Kidney (tissue), 14 donors: ENCODE results near the gene PMFBP1. TPM values are rescaled to one million over a fixed set of nuclear protein-coding genes. Genes with fewer than 3 reads are reported as not detected.

Experiments
- DNase-seq, 5 donors: peaks; one replicate each; pipeline ENCODE4 v3.0.0-alpha.2; 2013 to 2020
- FAIRE-seq: peaks from 2 replicates; lab custom pipeline; 2012; peaks lifted over from hg19 to GRCh38; lab: Jason Lieb, UNC
- H3K27ac ChIP-seq, 2 donors: one replicate each; pipeline ENCODE4 v1.7.0; 2013; ENCODE audit warnings: low read depth in 2 of 2, low read length in 2 of 2, inconsistent platforms in 1 of 2
- H3K27me3 ChIP-seq: one replicate; pipeline ENCODE4 v1.7.1; 2013; ENCODE audit warnings: low read length, inconsistent platforms; ENCODE audit not compliant: control insufficient read depth, insufficient read depth
- H3K36me3 ChIP-seq, 3 donors: one replicate each; pipeline versions ENCODE4 v1.7.0 to v1.7.1; 2013; ENCODE audit warnings: low read length in 3 of 3, control low read depth in 1 of 3, inconsistent platforms in 1 of 3; ENCODE audit not compliant: insufficient read depth in 3 of 3, control insufficient read depth in 2 of 3
- H3K4me1 ChIP-seq, 3 donors: one replicate each; pipeline versions ENCODE4 v1.7.0 to v1.7.1; 2013; ENCODE audit warnings: low read length in 3 of 3, inconsistent platforms in 1 of 3, low read depth in 1 of 3; ENCODE audit not compliant: control insufficient read depth in 2 of 3, insufficient read depth in 2 of 3
- H3K4me3 ChIP-seq, 3 donors: one replicate each; pipeline versions ENCODE4 v1.7.0 to v1.8.1; 2013; ENCODE audit warnings: low read length in 3 of 3, control low read depth in 1 of 3, inconsistent platforms in 1 of 3
- H3K9ac ChIP-seq, 3 donors: one replicate each; pipeline versions ENCODE4 v1.7.0 to v1.7.1; 2013; ENCODE audit warnings: low read length in 3 of 3, control low read depth in 1 of 3, inconsistent platforms in 1 of 3
- H3K9me3 ChIP-seq, 3 donors: one replicate each; pipeline versions ENCODE4 v1.7.0 to v1.7.1; 2013; ENCODE audit warnings: low read length in 3 of 3, control low read depth in 1 of 3, inconsistent platforms in 1 of 3; ENCODE audit not compliant: control insufficient read depth in 2 of 3, insufficient read depth in 1 of 3
- intact Hi-C: fragments of 100-400 bp; cut with DNase I; formaldehyde crosslinking; loops from one replicate; pipeline ENCODE4 v1.11.1; 2022
- polyA plus RNA-seq: library from polyadenylated mRNA; stranded (reverse); fragments of 350-450 nt; fragmentation: Illumina TruSeq; extraction: RNeasy Lipid Tissue Mini Kit (QIAGEN cat#74804); gene quantifications from one replicate; pipeline ENCODE4 v1.2.3, GENCODE V29; 2014; ENCODE audit warnings: low read depth, low replicate concordance; ENCODE audit not compliant: insufficient read depth
- total RNA-seq: library from RNA; stranded (reverse); fragmentation: NEBNext Ultra II Directional; extraction: Animal tissue kit (Norgen Biotek cat#: 25700); gene quantifications from one replicate; pipeline ENCODE4 v1.2.1, GENCODE V29; 2021
- TF ChIP-seq, protein P1 (sequence below): IDR thresholded peaks from 3 replicates; pipeline ENCODE4 v1.5.1; 2012; ENCODE audit warnings: mild to moderate bottlenecking, moderate library complexity, borderline replicate concordance; ENCODE audit not compliant: insufficient read depth; ENCODE audit errors: extremely low read depth
- donor health status: control.
- donor health status: control.
- donor health status: control.
- donor health status: control.
- donor health status: control.
- donor health status: DM: yes; HTN: yes; CAD: no.
- donor health status: Normal renal cell carcinoma (clear cell type).

The PMFBP1 gene
- total and polyA plus RNA-seq, 2 donors from 2014 or later, result 0.13 to 0.69 TPM

DNA sequence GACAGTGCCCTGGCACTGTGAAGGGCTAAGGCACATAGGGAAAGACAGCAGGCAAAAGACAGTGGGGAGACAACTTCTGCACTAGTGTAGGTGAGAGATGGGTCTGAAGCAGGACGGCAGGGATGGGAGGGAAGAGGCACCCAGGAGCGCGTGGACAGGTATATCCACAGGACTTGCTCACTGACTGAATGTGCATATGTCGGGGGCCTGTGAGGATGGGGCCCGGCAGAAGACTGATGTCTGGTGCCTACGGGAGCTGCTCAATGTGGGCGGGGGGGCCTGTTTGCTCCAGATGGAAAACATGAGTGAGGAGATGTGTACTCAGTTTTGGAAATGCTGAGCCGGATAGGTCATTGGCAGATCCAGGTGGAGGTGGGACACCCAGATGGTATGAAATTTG, 47.3 kb upstream of the PMFBP1 start:
- TF ChIP-seq, protein P1, sequence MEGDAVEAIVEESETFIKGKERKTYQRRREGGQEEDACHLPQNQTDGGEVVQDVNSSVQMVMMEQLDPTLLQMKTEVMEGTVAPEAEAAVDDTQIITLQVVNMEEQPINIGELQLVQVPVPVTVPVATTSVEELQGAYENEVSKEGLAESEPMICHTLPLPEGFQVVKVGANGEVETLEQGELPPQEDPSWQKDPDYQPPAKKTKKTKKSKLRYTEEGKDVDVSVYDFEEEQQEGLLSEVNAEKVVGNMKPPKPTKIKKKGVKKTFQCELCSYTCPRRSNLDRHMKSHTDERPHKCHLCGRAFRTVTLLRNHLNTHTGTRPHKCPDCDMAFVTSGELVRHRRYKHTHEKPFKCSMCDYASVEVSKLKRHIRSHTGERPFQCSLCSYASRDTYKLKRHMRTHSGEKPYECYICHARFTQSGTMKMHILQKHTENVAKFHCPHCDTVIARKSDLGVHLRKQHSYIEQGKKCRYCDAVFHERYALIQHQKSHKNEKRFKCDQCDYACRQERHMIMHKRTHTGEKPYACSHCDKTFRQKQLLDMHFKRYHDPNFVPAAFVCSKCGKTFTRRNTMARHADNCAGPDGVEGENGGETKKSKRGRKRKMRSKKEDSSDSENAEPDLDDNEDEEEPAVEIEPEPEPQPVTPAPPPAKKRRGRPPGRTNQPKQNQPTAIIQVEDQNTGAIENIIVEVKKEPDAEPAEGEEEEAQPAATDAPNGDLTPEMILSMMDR, result no peak
- no peak overlapping the region for H3K4me3 ChIP-seq
- no peaks in the 10 kb centered on the region for H3K27me3 ChIP-seq
- no peaks in the 10 kb centered on the region for H3K9me3 ChIP-seq
- FAIRE-seq (no peak), DNase-seq (no peak)
- no peak overlapping the region for H3K27ac ChIP-seq
- H3K4me1 ChIP-seq, result peaks cover 0 to 2% (median 0%) of the 10 kb centered on the region in 3 donors
- intact Hi-C loops, result no loop called here
- H3K36me3 ChIP-seq, result no peaks in the 10 kb centered on the region
- H3K9ac ChIP-seq, result no peak overlapping the region

DNA sequence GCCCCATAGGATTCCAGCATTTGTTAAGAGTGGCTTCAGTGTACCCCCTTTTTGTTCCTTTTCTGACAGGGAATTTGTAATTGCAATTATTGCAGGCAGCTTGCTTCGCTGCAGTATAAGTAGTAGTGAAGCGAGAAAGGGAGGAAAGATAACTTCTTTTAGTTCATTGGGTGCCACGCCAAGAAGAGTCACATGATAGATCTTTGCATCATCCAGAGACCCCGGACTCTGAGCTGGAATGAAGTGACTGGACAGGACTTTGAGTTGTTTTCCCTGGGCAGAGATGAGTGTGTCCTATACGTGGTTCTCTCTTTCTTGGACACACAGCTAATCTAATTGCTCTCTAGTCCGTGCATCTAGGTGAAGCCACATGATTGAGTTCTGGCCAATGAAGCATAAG, 44.8 kb upstream of the PMFBP1 start:
- Histone ChIP-seq H3K27ac (no peak overlapping the region), H3K9me3 (no peaks in the 10 kb centered on the region), H3K4me3 (no peak overlapping the region), H3K4me1 (peaks cover 0 to 2% (median 0%) of the 10 kb centered on the region in 3 donors), H3K9ac (no peak overlapping the region), H3K27me3 (no peaks in the 10 kb centered on the region), H3K36me3 (no peaks in the 10 kb centered on the region)
- FAIRE-seq (no peak), DNase-seq (peak in 1 of 5 donors; percentile 50)
- intact Hi-C loops, result no loop called here
- TF ChIP-seq, protein P1, result no peak

DNA sequence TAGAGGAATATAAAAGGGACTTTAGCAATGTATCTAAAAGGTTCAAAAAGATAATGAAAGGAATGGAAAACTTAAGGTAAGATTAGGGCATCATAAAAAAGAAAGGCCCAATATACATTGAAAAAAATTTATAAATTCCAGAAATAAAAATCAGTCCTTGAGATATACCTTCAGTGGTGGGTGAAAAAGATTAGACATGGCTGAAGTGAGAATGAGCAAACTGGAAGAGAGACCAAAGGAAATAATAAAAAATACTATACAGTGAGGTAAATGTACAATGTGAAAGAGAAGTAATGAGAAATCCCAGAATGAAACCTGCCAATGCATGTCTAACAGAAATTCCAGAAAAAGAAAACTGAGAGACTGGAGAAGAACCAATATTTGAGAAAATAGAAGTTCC, 42.9 kb upstream of the PMFBP1 start:
- H3K4me1 ChIP-seq, result no peaks in the 10 kb centered on the region
- H3K9ac ChIP-seq, result no peak overlapping the region
- FAIRE-seq (no peak), DNase-seq (no peak)
- H3K36me3 ChIP-seq, result no peaks in the 10 kb centered on the region
- H3K27ac ChIP-seq, result no peak overlapping the region
- no peaks in the 10 kb centered on the region for H3K27me3 ChIP-seq
- no peak overlapping the region for H3K4me3 ChIP-seq
- TF ChIP-seq, protein P1, result no peak
- H3K9me3 ChIP-seq, result no peaks in the 10 kb centered on the region
- intact Hi-C loops, result no loop called here

DNA sequence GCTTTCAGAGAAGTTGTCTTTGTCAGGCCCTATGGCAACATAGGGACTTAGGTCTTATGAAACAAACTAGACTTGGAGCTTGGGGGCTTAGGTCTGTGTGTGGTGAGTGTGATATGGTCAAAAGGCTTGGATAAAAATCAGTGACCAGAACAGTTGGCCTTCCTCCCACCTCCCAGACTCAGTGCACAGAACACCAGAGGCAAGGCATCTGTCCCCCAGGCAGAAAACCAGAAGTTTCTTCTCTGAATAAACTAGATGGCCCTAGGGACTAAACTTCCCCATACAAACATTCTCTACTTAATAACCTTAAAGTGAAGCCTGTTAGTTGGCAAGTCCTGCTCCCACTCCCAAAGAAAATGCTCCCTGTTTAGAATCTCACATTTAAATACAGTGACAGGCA, 39.2 kb upstream of the PMFBP1 start:
- intact Hi-C loops, result no loop called here
- no peaks in the 10 kb centered on the region for H3K27me3 ChIP-seq
- no peaks in the 10 kb centered on the region for H3K9me3 ChIP-seq
- H3K4me1 ChIP-seq, result no peaks in the 10 kb centered on the region
- DNase-seq, result peak in 1 of 5 donors; percentile 45
- no peak for FAIRE-seq
- H3K27ac ChIP-seq, result no peak overlapping the region
- no peak overlapping the region for H3K9ac ChIP-seq
- TF ChIP-seq, protein P1, result no peak
- H3K36me3 ChIP-seq, result no peaks in the 10 kb centered on the region
- H3K4me3 ChIP-seq, result no peak overlapping the region
